Natural killer cell (primary cell): ENCODE data around the gene MROH7. TPM values are rescaled to one million over a fixed set of nuclear protein-coding genes. Genes with fewer than 3 reads are reported as not detected.

Experiments
- ATAC-seq, 3 donors: fragments of 150-1000 bp in 2 of 3; fragments of 200-7000 bp in 1 of 3; cut with Tn5 transposase; 1 replicate in 1 of 3; 2 replicates in 2 of 3; pipeline ENCODE4 v1.10.0; 2021; ENCODE audit warnings: mild to moderate bottlenecking in 2 of 3, moderate library complexity in 2 of 3
- DNase-seq, 2 donors: peaks; one replicate each; pipeline versions ENCODE4 v3.0.0 to v3.0.0-alpha.2; 2013 to 2021; ENCODE audit warnings: mixed read lengths in 1 of 2
- H3K27ac ChIP-seq: one replicate; pipeline ENCODE4 v1.5.1; 2013; ENCODE audit warnings: mild to moderate bottlenecking, low read length
- H3K27me3 ChIP-seq: one replicate; pipeline ENCODE4 v1.6.1; 2013; ENCODE audit warnings: low read length; ENCODE audit not compliant: control insufficient read depth, insufficient read depth
- H3K36me3 ChIP-seq: one replicate; pipeline ENCODE4 v1.6.1; 2013; ENCODE audit warnings: low read length; ENCODE audit not compliant: control insufficient read depth, insufficient read depth
- H3K4me1 ChIP-seq: one replicate; pipeline ENCODE4 v1.6.1; 2013; ENCODE audit warnings: low read length; ENCODE audit not compliant: control insufficient read depth, insufficient read depth
- H3K4me3 ChIP-seq: one replicate; pipeline ENCODE4 v1.5.1; 2013; ENCODE audit warnings: low read length
- H3K9me3 ChIP-seq: one replicate; pipeline ENCODE4 v1.6.1; 2013; ENCODE audit warnings: low read length; ENCODE audit not compliant: control insufficient read depth, insufficient read depth
- H3K27ac Mint-ChIP-seq, 2 donors: one replicate each; pipeline ENCODE4 v1.8.0; 2022; ENCODE audit warnings: mild to moderate bottlenecking in 2 of 2, mixed read lengths in 2 of 2, moderate library complexity in 1 of 2
- H3K27me3 Mint-ChIP-seq, 2 donors: one replicate each; pipeline ENCODE4 v1.8.0; 2022; ENCODE audit warnings: low read depth in 2 of 2, mixed read lengths in 2 of 2
- H3K36me3 Mint-ChIP-seq: one replicate; pipeline ENCODE4 v1.8.0; 2022; ENCODE audit warnings: mixed read lengths
- H3K4me1 Mint-ChIP-seq, 2 donors: one replicate each; pipeline ENCODE4 v1.8.0; 2022; ENCODE audit warnings: mixed read lengths in 2 of 2
- H3K4me3 Mint-ChIP-seq: one replicate; pipeline ENCODE4 v1.8.0; 2022; ENCODE audit warnings: mild to moderate bottlenecking, moderate library complexity, mixed read lengths
- H3K9me3 Mint-ChIP-seq, 2 donors: one replicate each; pipeline ENCODE4 v1.8.0; 2022; ENCODE audit warnings: mixed read lengths in 2 of 2
- WGBS: methylation state at CpG from one replicate; pipeline ENCODE4 v1.1.7; 2013; ENCODE audit warnings: missing lambda C conversion rate; ENCODE audit not compliant: insufficient coverage; 5-methylcytosine and 5-hydroxymethylcytosine counted together
- intact Hi-C: fragments of 100-400 bp; cut with micrococcal nuclease; formaldehyde crosslinking; loops from one replicate; pipeline ENCODE4 v1.14.2; 2022
- total RNA-seq, 4 donors: library from RNA; stranded (reverse); fragments of 120-200 nt in 1 of 4; gene quantifications; one replicate each; pipeline versions ENCODE4 v1.2.3 to v1.2.4, GENCODE V29; 2013 to 2022
- TF ChIP-seq, protein P1 (sequence below): fragments of 200-600 bp; IDR thresholded peaks from one replicate; pipeline ENCODE4 v1.8.0; 2022; ENCODE audit warnings: antibody characterized with exemption

MROH7 gene
- total RNA-seq, 3 donors from 2014 or later (not counting 1 experiment from before 2014, with no cell fraction given), result 0.16 to 0.88 (median 0.33) TPM

DNA sequence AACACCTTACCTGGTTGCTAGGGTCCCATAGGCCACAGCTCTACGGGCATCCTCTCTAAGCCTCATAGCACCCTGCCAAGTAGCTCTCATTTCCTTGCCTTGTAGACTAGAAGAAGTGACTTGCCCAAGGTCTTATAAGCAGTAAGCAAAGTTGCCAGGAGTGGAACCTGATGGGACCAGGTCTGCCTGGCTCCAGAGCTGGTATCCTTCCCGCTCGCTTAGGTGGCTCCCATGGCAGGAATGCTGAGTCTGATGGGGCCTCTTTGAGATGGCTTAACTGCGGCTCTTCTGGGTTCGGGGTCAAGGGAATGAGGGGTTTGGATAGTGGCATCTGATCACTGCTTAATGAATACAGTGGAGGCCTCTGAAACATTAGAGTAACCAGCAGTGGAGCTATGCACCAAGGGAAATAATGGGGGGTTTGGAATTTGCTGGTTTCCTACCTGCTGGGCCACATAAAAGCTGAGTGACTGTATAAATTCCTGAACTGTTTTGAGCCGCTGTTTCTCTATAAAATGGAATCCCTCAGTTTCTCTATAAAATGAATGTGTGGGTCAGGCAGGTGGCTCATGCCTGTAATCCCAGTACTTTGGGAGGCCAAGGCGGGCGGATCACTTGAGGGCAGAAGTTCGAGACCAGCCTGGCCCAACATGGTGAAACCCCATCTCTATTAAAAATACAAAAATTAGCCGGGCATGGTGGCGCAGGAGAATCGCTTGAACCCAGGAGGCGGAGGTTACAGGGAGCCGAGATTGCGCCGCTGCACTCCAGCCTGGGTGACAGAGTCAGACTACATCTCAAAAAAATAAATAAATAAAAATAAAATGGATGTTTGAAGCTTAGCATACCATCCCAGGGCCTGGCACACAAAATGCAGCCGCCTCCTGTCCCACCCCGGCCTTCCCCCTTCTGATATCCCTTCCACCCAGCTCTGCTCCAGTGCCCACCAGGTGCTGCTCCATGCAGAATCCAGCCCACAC is 30.7 kb upstream of the MROH7 start:
- Histone ChIP-seq H3K4me1 (no peaks in the 10 kb centered on the region), H3K27ac (no peak overlapping the region), H3K4me3 (no peak overlapping the region), H3K36me3 (no peaks in the 10 kb centered on the region), H3K9me3 (no peaks in the 10 kb centered on the region), H3K27me3 (no peaks in the 10 kb centered on the region)
- no peak for DNase-seq
- 96% methylated on average over 18 of the region's 18 CpGs for WGBS
- no peak for ATAC-seq
- Mint-ChIP-seq H3K27ac (no peak overlapping the region), H3K36me3 (no peaks in the 10 kb centered on the region), H3K9me3 (no peaks in the 10 kb centered on the region), H3K4me3 (no peak overlapping the region), H3K27me3 (peaks cover 5 to 8% of the 10 kb centered on the region in 2 donors), H3K4me1 (no peaks in the 10 kb centered on the region)
- TF ChIP-seq, protein P1, sequence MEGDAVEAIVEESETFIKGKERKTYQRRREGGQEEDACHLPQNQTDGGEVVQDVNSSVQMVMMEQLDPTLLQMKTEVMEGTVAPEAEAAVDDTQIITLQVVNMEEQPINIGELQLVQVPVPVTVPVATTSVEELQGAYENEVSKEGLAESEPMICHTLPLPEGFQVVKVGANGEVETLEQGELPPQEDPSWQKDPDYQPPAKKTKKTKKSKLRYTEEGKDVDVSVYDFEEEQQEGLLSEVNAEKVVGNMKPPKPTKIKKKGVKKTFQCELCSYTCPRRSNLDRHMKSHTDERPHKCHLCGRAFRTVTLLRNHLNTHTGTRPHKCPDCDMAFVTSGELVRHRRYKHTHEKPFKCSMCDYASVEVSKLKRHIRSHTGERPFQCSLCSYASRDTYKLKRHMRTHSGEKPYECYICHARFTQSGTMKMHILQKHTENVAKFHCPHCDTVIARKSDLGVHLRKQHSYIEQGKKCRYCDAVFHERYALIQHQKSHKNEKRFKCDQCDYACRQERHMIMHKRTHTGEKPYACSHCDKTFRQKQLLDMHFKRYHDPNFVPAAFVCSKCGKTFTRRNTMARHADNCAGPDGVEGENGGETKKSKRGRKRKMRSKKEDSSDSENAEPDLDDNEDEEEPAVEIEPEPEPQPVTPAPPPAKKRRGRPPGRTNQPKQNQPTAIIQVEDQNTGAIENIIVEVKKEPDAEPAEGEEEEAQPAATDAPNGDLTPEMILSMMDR, result no peak
- intact Hi-C loops, result no loop called here

DNA sequence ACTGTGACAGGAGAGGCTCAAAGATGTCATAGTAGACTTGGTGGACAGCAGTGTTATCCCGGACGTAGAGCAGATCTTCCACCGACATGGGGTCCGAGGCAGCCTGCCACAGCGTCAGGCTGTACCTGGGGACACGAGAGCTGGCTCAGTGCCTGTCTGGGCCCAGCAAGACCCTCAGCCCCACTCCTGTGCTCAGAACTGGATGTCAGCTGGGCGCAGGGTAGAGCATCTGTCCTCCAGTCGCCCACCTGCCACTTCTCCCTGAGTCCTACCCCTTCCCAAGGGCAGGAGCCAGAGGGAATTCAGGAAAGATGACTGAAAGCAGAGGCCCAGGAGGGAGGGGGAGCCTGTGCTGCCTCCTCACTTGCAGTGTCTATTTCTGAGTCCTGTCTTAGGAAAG is 30.0 kb upstream of the MROH7 start:
- no peak for ATAC-seq
- Mint-ChIP-seq H3K27me3 (peaks cover 5 to 8% of the 10 kb centered on the region in 2 donors), H3K36me3 (no peaks in the 10 kb centered on the region), H3K27ac (no peak overlapping the region), H3K4me3 (no peak overlapping the region), H3K9me3 (no peaks in the 10 kb centered on the region), H3K4me1 (no peaks in the 10 kb centered on the region)
- Histone ChIP-seq H3K27ac (no peak overlapping the region), H3K4me3 (no peak overlapping the region), H3K4me1 (no peaks in the 10 kb centered on the region), H3K36me3 (no peaks in the 10 kb centered on the region), H3K27me3 (no peaks in the 10 kb centered on the region), H3K9me3 (no peaks in the 10 kb centered on the region)
- intact Hi-C loops, result no loop called here
- WGBS, result 90% methylated on average over 8 of the region's 8 CpGs
- no peak for DNase-seq
- TF ChIP-seq, protein P1, result no peak

DNA sequence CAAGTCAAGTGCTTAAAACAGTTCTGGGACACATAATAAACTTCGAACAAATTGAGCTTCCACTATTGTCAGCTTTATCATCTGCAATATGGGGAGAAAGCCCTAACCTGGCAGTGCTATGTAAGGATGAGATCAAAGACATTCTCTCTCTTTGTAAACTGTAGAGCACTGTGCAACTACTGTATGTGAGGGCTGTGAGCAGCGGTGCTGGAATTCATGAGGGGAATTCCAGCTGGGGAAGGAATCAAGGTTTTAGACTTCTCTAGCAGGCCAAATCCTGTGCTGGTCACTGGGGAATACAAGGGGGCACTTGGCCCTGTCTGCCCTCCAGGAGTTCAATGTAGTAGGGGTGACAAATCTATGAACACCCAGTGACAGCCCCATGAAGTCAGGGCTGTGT is 27.6 kb upstream of the MROH7 start:
- no peak for ATAC-seq
- Histone ChIP-seq H3K27ac (no peak overlapping the region), H3K36me3 (no peaks in the 10 kb centered on the region), H3K9me3 (no peaks in the 10 kb centered on the region), H3K4me3 (no peak overlapping the region), H3K27me3 (no peaks in the 10 kb centered on the region), H3K4me1 (no peaks in the 10 kb centered on the region)
- no peak overlapping the region for H3K4me3 Mint-ChIP-seq
- TF ChIP-seq, protein P1, result no peak
- WGBS, result 94% methylated on average over 1 of the region's 2 CpGs
- H3K27me3 Mint-ChIP-seq, result peaks cover 5 to 8% of the 10 kb centered on the region in 2 donors
- no peak for DNase-seq
- intact Hi-C loops, result no loop called here
- no peaks in the 10 kb centered on the region for H3K4me1 Mint-ChIP-seq
- no peak overlapping the region for H3K27ac Mint-ChIP-seq
- H3K9me3 Mint-ChIP-seq, result no peaks in the 10 kb centered on the region
- no peaks in the 10 kb centered on the region for H3K36me3 Mint-ChIP-seq
